Measurements from ENCODE around the gene UNC13D.

UNC13D gene

DNA sequence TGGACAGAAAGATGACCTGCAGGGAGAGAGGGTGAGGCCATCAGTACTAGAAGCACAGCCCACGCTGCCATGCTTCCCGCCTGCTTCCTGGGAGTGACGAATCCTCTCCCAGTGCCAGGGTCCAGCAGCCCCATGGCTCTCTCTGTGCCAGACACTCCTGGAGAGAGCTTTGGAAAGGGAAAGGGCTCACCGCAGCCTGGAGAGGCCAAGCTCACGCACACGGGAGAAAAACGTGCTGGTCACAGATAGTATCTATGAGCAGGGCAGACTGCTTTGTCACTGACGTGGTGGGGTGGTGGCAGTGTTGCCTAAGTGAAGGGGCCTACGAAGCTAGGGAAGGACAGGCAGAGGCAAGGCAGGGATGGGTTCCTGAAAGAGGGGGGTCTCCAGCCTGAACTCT is 5.5 kb upstream of the UNC13D start:
- DNase-seq: no peak

DNA sequence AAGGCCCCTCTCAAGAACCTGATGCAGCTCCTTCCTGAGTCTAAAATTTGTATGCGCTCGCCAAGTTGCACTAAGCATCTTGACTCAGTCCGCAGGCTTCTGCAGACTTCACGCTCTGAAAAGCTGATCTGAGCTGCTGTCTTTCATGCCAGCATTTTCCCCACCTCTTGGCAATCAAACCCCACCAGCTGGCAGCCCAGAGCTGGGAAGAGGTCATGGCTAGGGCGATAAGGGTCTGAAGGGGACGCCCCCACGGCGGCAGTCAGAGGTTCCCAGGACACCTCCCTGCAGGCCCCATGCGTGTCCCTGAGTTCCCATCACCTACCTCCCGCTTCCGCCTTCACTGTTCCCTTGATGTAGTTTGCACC is 5.1 kb upstream of the UNC13D start:
- DNase-seq: no peak

DNA sequence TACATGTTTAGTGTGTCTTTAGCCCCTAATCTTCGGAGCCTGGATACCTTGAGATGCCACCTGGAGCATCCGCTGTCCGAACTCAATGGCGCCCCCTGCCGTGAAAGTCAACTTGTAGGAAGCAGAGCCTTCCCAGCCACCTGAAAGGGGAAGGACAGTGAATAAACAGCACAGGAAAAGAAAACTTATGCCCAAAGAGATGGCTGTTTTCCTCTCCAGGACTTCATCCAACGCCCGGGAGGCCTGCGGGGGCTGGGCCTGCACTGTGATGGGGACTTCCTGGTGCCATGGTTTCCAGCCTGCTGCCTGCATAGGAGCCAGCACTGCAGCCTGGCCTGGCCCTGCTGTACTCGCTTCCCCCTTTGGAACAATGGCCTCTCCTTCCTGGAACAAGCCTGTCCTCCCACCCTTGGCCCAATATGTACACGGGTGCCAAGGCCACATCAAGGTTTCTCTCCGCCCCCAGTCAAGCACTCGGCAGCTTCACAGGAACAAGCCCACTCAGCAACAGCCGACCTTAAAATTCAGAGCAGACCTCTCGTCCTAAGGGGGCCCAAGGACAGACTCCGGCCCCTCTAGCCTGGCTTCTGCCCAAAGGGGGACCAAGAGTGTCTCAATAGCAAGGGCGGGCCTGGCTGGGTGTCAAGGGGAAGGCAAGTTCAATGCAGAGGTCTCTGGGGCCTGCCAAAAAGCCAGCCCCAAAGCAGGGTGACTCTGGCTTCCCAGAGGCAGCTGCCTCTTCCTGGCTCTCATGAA is 4.5 kb upstream of the UNC13D start:
- DNase-seq: peak; percentile 63

DNA sequence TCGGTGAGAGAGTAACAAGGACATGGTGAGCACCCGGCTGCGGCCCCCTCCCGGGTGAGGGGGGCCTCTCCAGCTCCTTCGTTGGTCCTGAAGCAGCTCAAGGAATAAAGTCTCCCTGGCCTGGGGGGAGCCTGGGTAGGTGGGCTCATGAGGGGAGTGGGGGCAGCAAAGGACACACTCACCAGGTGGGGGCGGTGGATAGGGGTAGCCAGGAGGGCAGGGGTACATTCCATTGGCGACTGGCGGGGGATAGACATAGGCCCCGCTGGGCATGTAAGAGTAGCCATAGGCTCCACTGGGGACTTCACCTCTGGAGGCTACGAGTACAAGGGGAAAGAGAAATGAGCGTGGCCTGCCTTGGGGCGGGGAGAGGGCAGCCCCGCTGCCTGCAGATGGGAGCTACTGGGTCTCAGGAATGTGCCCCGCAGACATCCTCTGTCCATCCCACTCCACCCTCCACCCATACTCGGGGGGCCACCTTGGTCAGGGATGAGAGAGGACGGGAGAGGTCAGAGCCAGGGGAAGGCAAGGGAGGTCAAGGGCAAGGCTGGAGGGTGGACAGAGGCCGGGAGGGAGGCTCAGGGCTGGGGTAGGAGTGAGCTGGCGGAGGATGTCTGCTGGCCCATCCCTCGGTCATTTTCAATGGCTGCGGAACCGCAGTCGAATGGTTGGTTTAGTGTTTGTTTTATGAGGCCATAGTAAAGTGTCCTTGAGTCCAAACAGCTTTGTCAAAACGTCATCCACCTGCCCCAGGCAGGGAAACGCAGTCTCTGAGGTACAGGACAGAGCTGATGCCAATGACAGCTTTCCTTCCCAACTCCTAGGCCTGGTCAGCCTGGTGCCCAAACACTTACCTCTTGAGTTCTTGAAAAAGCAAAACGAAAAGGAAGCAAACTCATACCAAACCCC is 3.7 kb upstream of the UNC13D start:
- DNase-seq: no peak

DNA sequence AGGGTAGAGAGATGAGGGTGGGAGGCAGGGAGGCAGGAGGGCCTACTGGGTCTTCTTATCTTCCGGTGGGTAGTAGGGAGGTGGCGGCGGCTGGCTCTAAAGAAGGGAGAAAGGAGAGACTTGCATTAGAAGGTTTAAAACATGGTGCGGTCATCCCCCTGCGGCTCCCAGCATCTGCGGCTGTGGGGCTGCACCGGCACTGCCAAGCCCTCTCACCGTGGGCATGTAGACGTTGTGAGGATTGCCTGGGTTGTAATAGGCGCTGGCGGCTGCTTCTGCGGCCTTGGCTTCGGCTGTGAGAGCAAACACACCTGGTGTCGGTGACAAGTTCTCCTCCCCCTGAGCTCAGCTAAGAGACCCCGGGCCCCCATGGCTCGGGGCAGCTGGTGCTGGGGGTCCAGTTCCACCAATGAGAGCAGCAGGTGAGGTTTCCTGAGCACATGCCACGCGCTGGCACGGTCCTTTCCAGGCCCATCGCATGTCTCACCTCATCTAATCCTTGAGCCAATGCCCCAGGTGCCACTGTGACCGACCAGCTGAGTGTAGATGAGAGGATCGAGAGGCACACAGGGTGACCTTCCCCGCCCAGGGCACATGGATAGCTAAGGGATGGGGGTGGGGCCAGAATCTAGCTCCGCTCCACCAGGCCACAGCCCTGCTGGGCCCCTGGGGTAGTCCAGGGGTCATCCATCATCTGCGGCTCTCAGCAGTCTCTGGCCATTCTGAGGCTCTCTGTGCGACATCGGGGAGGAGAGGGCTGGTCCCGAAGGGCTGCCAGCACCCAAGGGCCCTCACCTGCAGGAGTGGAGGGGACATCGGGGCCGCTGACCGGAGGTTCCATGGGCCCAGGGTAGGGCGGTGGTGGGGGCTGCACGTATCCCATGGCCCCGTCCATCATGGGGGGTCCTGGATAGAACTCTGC is 2.7 kb upstream of the UNC13D start:
- DNase-seq: no peak

DNA sequence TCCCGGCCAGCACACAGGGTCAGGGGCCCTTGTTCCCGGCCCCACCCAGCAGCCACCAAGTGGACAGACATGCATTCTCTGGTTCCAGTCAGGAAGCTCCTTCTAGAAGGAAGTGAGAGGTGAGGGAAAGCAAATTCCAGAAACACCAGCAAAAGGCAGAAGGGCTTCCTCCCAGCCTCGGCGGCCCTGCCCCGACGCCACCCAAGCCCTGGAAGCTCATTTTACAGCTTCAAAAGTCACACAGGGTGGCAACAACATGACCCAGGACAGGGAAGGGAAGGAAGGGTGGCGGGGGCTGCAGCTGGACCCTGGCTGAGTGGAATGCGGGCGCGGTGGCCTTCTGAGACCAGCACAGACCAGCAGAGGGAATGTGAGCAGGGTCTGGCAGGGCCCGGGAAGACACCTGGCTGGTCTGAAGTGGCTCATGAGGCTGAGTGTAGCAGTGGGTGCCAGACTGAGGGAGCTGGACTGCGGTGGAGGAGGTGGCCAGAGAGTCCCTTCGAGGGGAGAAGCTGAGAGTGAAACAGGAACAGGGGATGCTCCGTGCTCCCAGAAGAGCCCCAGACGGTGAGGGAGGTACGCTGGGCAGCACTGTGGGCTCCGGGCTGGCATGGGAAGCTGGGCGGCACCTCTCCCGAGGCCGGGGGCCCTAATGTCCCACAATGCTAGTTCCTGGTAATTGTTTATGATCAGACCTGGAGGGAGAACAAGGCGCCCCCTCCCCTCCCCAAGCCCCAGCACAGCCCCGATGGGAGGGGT is 1.9 kb upstream of the UNC13D start:
- DNase-seq: no peak

DNA sequence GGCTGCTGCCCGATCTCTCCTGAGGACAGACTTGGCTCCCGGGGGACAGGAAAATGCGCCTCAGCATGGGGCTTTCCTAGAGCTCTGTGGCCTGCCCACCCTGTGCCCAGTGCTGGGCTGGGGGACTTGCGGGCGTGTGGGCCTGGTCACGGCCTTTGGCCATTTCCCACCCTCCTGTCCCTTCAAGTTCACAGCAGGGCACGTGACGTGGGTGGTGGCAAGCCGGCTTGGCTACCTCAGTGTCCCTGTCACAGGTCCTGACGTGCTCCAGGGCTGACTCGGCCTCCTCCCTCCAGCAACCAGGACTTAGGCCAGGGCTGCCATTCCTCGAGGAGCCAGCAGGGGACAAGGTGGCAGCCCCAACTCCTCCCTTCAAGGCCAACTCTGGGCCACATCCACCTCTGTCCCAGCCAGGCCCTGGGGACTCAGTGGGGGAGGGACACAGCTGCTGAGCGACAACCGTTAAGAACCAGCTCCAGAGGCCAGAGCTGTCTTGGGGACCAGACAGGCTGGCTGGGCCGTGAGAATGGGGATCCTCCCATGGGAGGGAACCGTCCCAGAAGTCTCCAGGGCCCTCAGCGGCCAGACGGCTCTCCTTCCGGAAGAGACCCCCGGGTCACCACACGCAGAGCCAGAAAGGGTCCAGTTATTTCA is 981 bp upstream of the UNC13D start:
- peak; percentile 43 for DNase-seq

DNA sequence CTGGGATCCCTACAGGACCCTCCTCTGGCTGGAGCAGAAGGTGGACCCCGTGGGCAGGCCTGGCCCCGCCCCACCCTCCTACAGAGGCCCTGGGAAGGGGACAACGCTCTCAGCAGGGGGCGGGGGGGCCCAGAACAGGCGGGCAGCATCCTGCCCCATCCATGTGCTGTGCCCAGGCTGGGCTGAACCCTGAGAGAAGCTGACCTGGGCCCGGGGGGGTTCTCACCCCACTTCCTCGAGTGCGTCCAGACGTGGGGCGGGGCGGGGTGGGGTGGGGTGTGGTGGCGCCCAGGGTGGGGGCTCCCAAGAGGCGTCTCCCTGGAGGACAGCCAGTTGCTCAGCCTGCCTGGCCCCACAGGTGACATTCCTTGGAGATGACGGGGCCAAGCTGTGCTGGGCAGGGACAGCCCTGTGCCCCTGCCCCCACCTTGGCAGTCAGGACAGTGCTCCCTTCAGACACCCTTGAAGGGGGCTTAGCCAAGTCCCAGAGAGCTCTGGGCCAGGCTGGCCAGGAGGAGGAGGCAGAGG is 390 bp upstream of the UNC13D start:
- no peak for DNase-seq

DNA sequence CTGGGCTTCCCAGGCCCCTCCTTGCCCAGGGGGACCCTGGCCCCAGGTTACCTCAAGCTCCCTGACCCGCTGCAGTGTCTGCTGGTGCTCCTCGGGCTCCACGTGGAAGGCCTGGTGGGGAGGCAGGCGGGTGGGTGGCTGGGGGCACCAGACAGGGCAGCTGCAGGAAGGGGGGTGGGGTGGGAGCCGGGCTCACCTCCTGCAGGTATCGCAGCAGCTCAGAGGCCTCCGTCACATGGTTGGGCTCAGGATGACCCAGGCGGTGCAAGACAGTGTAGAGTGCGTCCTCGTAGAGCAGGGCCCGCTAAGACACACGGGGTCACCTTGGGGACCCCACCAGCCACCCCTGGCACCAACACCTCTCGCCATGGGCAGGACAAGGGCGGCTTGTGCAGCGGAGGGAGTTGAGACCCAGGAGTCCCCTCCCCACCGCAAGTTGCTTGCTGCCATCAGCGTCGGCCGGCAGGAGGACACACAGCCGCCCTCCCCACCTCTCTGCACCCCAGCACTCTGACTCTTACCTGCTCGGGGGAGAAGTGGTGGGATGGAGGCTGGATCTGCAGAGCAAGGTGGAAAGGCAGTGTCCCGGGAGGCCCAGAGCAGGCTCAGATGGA is 1.1 kb downstream of the UNC13D start:
- no peak for DNase-seq

DNA sequence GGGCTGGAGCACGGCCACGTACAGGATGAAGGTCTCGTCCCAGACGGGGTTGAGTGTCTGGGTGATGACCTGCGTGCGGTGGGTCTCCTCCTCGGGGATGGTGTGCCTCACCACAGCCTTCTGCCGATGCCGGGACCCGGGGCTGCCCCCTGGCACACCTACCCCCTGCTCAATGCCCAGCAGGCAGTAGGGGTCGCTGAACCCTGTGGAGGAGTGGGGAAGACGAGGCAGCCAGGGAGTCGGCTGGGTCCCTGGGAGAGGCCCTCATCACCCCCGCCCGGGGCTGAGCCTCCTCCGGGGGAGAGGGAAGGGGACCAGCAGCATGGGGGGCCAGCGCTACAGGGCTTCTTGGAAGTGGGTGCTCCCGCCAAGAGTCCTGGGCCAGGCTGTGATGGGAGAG is 1.8 kb downstream of the UNC13D start:
- no peak for DNase-seq

DNA sequence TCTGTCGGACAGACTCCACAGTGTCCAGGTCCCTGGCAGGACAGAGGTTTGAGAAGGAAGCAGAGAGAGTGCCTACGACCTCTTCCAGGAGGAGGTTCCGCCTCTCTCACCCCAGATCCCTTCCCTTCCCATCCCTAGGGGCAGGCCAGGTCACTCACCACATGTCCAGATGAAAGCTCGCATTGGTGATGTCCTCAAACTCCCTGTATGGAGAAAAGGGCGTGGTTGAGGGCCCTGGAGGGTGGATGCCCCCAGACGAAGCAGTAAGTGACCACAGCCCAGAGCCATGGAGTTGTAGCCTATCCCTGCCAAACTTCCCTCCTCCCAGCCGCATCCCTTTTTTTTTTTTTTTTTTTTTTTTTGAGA is 3.4 kb downstream of the UNC13D start:
- DNase-seq: no peak

DNA sequence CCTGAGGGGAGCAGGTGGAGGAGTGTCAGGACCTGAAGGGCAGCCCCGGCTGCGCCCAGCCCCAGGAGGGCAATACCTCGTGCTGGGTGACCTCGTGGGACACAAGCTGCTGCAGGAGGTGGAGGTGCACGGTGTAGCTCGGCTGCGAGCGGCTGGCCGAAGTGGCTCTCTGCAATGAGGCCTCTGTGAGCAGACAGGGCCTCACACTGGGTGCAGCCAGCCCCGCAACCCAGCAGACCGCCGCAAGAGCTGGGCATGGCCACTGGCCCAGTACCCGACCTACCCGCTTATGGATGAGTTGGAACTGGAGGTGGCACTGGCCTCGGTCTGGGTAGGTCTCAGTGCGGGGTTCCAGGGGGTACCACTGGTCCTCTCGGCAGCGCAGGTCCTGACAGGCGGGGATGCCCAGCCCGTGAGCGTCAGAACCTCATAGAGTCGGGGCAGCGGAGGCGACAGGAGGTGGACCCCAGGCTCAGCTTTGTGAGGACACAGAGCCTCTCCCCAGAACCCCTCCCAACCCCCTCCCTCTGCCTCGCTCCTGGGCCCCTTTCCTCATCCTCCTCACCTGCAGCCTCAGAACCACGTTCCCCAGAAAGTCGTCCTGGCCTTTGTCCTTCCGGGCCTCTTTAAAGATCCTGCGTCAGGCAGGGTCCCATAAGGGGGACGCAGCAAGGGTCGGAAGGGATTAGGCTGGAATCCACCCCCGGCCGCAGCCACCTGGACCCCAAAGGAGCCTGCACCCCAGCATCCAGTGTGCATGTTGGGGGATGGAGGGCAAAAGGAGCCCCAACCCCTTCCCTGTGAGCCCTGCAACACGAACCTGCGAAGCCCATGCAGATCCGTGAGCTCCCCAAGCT is 4.0 kb downstream of the UNC13D start:
- DNase-seq: no peak

DNA sequence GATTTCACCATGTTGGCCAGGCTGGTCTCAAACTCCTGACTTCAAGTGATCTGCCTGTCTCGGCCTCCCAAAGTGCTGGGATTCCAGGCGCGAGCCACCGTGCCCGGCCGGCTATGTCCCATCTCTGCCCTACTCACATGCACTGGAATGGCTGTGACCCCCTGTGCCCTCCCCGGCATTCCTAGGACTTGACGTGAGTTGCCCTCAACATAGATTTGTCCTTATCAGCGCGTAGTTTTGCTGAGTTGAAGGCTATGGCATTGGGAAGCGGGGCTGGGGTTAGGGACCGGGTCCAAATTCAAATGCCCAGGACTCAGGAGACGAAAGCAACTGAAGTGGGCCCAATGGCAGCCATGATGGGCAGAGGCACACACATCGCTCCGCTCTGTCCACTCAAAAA is 5.8 kb downstream of the UNC13D start:
- no peak for DNase-seq

DNA sequence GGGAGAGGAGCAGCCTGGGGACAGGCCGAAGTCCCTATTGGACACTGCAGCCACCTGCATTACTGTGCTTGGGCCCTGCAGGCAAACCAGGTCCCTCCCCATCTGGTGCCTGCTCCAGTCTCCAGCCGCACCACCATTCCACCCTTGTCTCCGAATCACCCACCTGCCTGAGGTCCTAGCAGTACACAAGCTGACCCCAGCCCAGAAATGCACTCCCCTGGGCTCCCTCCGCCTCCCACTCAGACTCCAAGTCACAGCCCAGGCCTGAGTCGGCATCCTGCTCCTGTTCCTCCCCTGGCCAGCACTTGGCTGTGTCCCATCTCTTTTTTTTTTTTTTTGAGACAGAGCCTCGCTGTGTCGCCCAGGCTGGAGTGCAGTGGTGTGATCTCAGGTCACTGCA is 6.3 kb downstream of the UNC13D start:
- DNase-seq: no peak

DNA sequence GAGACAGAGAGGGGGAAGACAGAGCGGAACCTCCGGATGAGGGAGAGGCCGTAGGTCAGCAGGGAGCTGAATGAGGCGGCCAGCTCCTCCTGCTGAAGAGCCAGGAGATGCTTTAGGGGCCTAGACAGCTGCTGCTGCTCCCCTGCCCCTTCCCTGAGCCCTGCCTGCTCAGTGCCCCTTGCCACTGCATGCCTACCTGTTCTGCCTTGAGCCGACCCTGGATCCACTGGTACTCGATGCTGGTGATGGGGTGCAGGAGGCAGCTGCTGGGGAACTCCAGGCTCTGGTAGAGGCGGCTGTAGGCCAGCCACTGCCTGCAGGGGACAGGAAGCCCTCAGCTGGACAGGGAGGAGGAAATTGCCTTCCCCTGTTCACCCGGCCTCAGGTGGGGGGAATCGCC is 7.6 kb downstream of the UNC13D start:
- no peak for DNase-seq

DNA sequence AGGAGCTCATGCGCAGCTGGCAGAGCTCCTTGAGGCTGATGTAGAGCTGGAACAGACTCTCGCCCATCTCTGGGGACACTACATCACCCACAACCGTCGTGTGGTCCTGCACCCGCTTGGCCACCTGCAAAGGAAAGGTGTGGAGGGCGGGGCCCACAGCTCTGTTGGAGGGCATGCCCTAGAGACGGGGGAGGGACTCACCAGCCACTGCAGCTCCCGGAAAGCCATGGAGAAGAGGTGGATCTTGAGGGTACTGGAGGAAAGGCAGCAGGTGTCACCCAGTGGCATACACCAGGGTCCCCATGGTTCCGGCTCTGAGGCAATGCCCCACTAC is 8.6 kb downstream of the UNC13D start:
- DNase-seq: no peak

DNA sequence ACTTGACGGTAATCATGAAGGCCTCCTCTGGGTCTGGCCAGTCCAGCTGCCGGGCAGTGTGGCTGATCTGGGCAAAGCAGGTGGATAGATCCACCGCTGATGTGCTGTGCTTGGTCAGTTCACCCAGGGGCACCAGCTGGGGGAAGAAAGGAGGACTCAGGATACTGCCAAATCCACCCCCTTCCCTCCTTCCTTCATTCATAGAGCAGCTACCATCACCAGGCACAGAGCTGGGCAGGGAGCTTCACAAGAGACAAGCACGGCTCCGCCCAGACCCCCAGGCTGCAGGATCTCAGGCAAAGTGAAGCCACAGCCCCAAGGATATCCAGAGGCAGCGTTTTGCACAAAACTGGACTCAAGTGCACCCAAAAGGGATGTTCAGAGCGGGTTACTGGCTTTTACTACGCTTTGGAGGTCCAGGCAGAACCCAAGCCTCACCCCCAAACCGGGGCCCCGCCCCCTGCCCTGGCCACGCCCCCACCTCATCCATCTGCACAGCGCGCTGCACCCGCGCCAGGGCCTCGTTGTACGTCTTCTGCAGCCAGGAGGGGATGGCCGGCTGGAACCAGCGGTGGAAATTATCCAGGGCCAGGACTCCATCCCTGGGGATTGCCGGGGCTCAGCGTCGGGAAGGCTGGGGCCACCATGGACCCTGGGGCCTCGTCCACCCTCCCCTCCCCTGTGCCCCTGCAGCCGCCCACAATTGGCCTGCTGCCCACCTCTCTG is 9.1 kb downstream of the UNC13D start:
- DNase-seq: no peak

DNA sequence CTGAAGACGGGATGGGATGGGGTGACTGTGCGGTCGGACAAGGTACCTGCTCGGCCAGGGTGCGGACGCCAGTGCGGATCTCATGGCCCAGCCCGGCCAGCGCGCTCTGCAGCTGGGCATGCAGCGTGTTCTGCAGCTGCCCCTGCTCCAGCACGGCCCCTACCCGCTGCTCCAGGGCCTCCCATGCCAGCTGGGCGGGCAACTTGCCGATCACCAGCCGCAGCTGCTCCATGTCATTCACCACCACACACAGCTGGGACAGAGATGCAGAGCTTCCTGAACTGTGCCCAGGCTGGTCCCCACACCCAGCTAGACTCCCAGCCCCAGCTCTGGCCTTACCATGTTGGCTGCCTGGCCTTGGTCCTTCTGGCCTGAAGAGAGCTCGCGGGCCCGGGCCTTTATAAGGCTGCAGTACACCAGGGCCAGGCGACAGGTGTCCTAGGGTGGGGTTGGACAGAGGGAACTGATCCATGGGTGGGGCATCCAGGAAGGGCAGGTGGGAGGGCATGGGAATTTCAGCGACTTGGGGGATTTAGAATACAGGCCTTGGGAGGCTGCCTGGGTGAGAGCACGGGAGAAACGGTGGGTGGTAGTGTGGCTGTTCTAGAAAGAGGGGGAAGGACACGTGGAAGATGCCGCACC is 9.8 kb downstream of the UNC13D start:
- DNase-seq: no peak
